ENCODE measurements around the gene ADAMTS9.
A peak's percentile ranks its signal among the peaks of the same experiment; 100 is the strongest.

The ADAMTS9 gene

GRCh38 chr3:64490180-64490724 lies 197.5 kb downstream of the ADAMTS9 start:
- Histone ChIP-seq H3K9me3 (ENCODE audit: control insufficient read depth, insufficient read depth, low read length) (no peaks in the 10 kb centered on the region), H3K9ac (ENCODE audit: low read depth, low read length) (no peak overlapping the region), H3K4me3 (ENCODE audit: low read depth, low read length) (no peak overlapping the region), H3K4me1 (ENCODE audit: control insufficient read depth, insufficient read depth, low read length) (peaks cover 12% of the 10 kb centered on the region), H3K36me3 (ENCODE audit: control insufficient read depth, insufficient read depth, low read length) (no peaks in the 10 kb centered on the region), H3K27me3 (ENCODE audit: control insufficient read depth, insufficient read depth, low read length) (peaks cover 17% of the 10 kb centered on the region)

GRCh38 chr3:64489361-64490044 lies 198.3 kb downstream of the ADAMTS9 start:
- peak overlapping the region; percentile 36 for H3K4me3 ChIP-seq (ENCODE audit: low read depth, low read length)

GRCh38 chr3:64488939-64489338 lies 198.9 kb downstream of the ADAMTS9 start:
- H3K9me3 ChIP-seq (ENCODE audit: control insufficient read depth, insufficient read depth, low read length): no peaks in the 10 kb centered on the region
- peak overlapping the region; percentile 36 for H3K4me3 ChIP-seq (ENCODE audit: low read depth, low read length)
- no peak overlapping the region for H3K9ac ChIP-seq (ENCODE audit: low read depth, low read length)
- peaks cover 12% of the 10 kb centered on the region for H3K4me1 ChIP-seq (ENCODE audit: control insufficient read depth, insufficient read depth, low read length)
- H3K36me3 ChIP-seq (ENCODE audit: control insufficient read depth, insufficient read depth, low read length): no peaks in the 10 kb centered on the region
- peaks cover 17% of the 10 kb centered on the region for H3K27me3 ChIP-seq (ENCODE audit: control insufficient read depth, insufficient read depth, low read length)

More at GRCh38 chr3:64489361-64490044, 198.3 kb downstream of the ADAMTS9 start:
- no peaks in the 10 kb centered on the region for H3K36me3 ChIP-seq (ENCODE audit: control insufficient read depth, insufficient read depth, low read length)
- no peaks in the 10 kb centered on the region for H3K9me3 ChIP-seq (ENCODE audit: control insufficient read depth, insufficient read depth, low read length)
- peaks cover 12% of the 10 kb centered on the region for H3K4me1 ChIP-seq (ENCODE audit: control insufficient read depth, insufficient read depth, low read length)
- H3K27me3 ChIP-seq (ENCODE audit: control insufficient read depth, insufficient read depth, low read length): peaks cover 17% of the 10 kb centered on the region
- no peak overlapping the region for H3K9ac ChIP-seq (ENCODE audit: low read depth, low read length)

GRCh38 chr3:64484289-64484992 lies 203.4 kb downstream of the ADAMTS9 start:
- Histone ChIP-seq H3K9ac (ENCODE audit: low read depth, low read length) (no peak overlapping the region), H3K9me3 (ENCODE audit: control insufficient read depth, insufficient read depth, low read length) (no peaks in the 10 kb centered on the region), H3K27me3 (ENCODE audit: control insufficient read depth, insufficient read depth, low read length) (no peaks in the 10 kb centered on the region), H3K36me3 (ENCODE audit: control insufficient read depth, insufficient read depth, low read length) (no peaks in the 10 kb centered on the region), H3K4me1 (ENCODE audit: control insufficient read depth, insufficient read depth, low read length) (no peaks in the 10 kb centered on the region), H3K4me3 (ENCODE audit: low read depth, low read length) (no peak overlapping the region)

- Histone ChIP-seq H3K4me3 (ENCODE audit: low read depth, low read length) (no peak overlapping the region), H3K9ac (ENCODE audit: low read depth, low read length) (no peak overlapping the region), H3K27me3 (ENCODE audit: control insufficient read depth, insufficient read depth, low read length) (no peaks in the 10 kb centered on the region), H3K9me3 (ENCODE audit: control insufficient read depth, insufficient read depth, low read length) (no peaks in the 10 kb centered on the region), H3K36me3 (ENCODE audit: control insufficient read depth, insufficient read depth, low read length) (no peaks in the 10 kb centered on the region), H3K4me1 (ENCODE audit: control insufficient read depth, insufficient read depth, low read length) (no peaks in the 10 kb centered on the region)
Measured at GRCh38 chr3:64483467-64483866, 204.3 kb downstream of the ADAMTS9 start.

- Histone ChIP-seq H3K4me3 (ENCODE audit: low read depth, low read length) (no peak overlapping the region), H3K9me3 (ENCODE audit: control insufficient read depth, insufficient read depth, low read length) (no peaks in the 10 kb centered on the region), H3K4me1 (ENCODE audit: control insufficient read depth, insufficient read depth, low read length) (no peaks in the 10 kb centered on the region), H3K36me3 (ENCODE audit: control insufficient read depth, insufficient read depth, low read length) (no peaks in the 10 kb centered on the region), H3K9ac (ENCODE audit: low read depth, low read length) (no peak overlapping the region), H3K27me3 (ENCODE audit: control insufficient read depth, insufficient read depth, low read length) (no peaks in the 10 kb centered on the region)
Measured at GRCh38 chr3:64475037-64475436, 212.8 kb downstream of the ADAMTS9 start.

GRCh38 chr3:64473466-64473865 lies 214.3 kb downstream of the ADAMTS9 start:
- H3K27me3 ChIP-seq (ENCODE audit: control insufficient read depth, insufficient read depth, low read length): no peaks in the 10 kb centered on the region
- H3K9me3 ChIP-seq (ENCODE audit: control insufficient read depth, insufficient read depth, low read length): no peaks in the 10 kb centered on the region
- no peak overlapping the region for H3K9ac ChIP-seq (ENCODE audit: low read depth, low read length)

GRCh38 chr3:64470436-64470835 lies 217.4 kb downstream of the ADAMTS9 start:
- H3K36me3 ChIP-seq (ENCODE audit: control insufficient read depth, insufficient read depth, low read length): no peaks in the 10 kb centered on the region
- no peaks in the 10 kb centered on the region for H3K27me3 ChIP-seq (ENCODE audit: control insufficient read depth, insufficient read depth, low read length)
- H3K4me1 ChIP-seq (ENCODE audit: control insufficient read depth, insufficient read depth, low read length): no peaks in the 10 kb centered on the region
- H3K9ac ChIP-seq (ENCODE audit: low read depth, low read length): no peak overlapping the region
- H3K4me3 ChIP-seq (ENCODE audit: low read depth, low read length): no peak overlapping the region
- no peaks in the 10 kb centered on the region for H3K9me3 ChIP-seq (ENCODE audit: control insufficient read depth, insufficient read depth, low read length)

More at GRCh38 chr3:64473466-64473865, 214.3 kb downstream of the ADAMTS9 start:
- Histone ChIP-seq H3K4me3 (ENCODE audit: low read depth, low read length) (no peak overlapping the region), H3K36me3 (ENCODE audit: control insufficient read depth, insufficient read depth, low read length) (no peaks in the 10 kb centered on the region), H3K4me1 (ENCODE audit: control insufficient read depth, insufficient read depth, low read length) (no peaks in the 10 kb centered on the region)

GRCh38 chr3:64467255-64467944 lies 220.4 kb downstream of the ADAMTS9 start:
- Histone ChIP-seq H3K4me3 (ENCODE audit: low read depth, low read length) (no peak overlapping the region), H3K27me3 (ENCODE audit: control insufficient read depth, insufficient read depth, low read length) (no peaks in the 10 kb centered on the region), H3K9ac (ENCODE audit: low read depth, low read length) (no peak overlapping the region), H3K36me3 (ENCODE audit: control insufficient read depth, insufficient read depth, low read length) (no peaks in the 10 kb centered on the region), H3K9me3 (ENCODE audit: control insufficient read depth, insufficient read depth, low read length) (no peaks in the 10 kb centered on the region), H3K4me1 (ENCODE audit: control insufficient read depth, insufficient read depth, low read length) (no peaks in the 10 kb centered on the region)
